Measurements from ENCODE around the gene KRT73.

Gene KRT73

GRCh38 chr12:52617403-52617785 lies 965 bp downstream of the KRT73 start:
- DNase-seq (ENCODE audit: low spot score) = no peak

GRCh38 chr12:52616680-52617402 lies 1.5 kb downstream of the KRT73 start:
- no peak for DNase-seq (ENCODE audit: low spot score)

- no peak for DNase-seq (ENCODE audit: low spot score)
Observed at GRCh38 chr12:52615912-52616311, 2.4 kb downstream of the KRT73 start.

GRCh38 chr12:52615208-52615868 lies 3.0 kb downstream of the KRT73 start:
- DNase-seq (ENCODE audit: low spot score) = no peak

GRCh38 chr12:52614381-52615207 lies 3.8 kb downstream of the KRT73 start:
- DNase-seq (ENCODE audit: low spot score) = no peak

GRCh38 chr12:52613384-52614030 lies 4.9 kb downstream of the KRT73 start:
- DNase-seq (ENCODE audit: low spot score) = no peak

- no peak for DNase-seq (ENCODE audit: low spot score)
Observed at GRCh38 chr12:52612431-52613383, 5.7 kb downstream of the KRT73 start.

- no peak for DNase-seq (ENCODE audit: low spot score)
Observed at GRCh38 chr12:52611080-52611468, 7.3 kb downstream of the KRT73 start.

GRCh38 chr12:52608826-52609630 lies 9.3 kb downstream of the KRT73 start:
- DNase-seq (ENCODE audit: low spot score) = no peak

GRCh38 chr12:52608161-52608560 lies 10.2 kb downstream of the KRT73 start:
- DNase-seq (ENCODE audit: low spot score) = no peak

GRCh38 chr12:52607314-52607713 lies 11.0 kb downstream of the KRT73 start:
- DNase-seq (ENCODE audit: low spot score) = no peak

- DNase-seq (ENCODE audit: low spot score) = no peak
Observed at GRCh38 chr12:52606581-52607218, 11.7 kb downstream of the KRT73 start.

- no peak for DNase-seq (ENCODE audit: low spot score)
Observed at GRCh38 chr12:52606096-52606495, 12.3 kb downstream of the KRT73 start.

GRCh38 chr12:52605542-52605941 lies 12.8 kb downstream of the KRT73 start:
- DNase-seq (ENCODE audit: low spot score) = no peak

GRCh38 chr12:52604859-52605258 lies 13.5 kb downstream of the KRT73 start:
- DNase-seq (ENCODE audit: low spot score) = peak; percentile 33

- peak; percentile 93 for DNase-seq (ENCODE audit: low spot score)
Observed at GRCh38 chr12:52603314-52603713, 15.0 kb downstream of the KRT73 start.

GRCh38 chr12:52602552-52602951 lies 15.8 kb downstream of the KRT73 start:
- no peak for DNase-seq (ENCODE audit: low spot score)

- no peak for DNase-seq (ENCODE audit: low spot score)
Observed at GRCh38 chr12:52601671-52602070, 16.7 kb downstream of the KRT73 start.

- DNase-seq (ENCODE audit: low spot score) = no peak
Observed at GRCh38 chr12:52600941-52601481, 17.3 kb downstream of the KRT73 start, which contains the start of gene KRT72. TSS of gene KRT72 (minus strand) at chr12:52601463. CDS start at chr12:52601452, 11 bp downstream.

Data from SW480 (cell line).